ENCODE measurements around the gene NUP214.
"Not testable (repeated sequence)": the region's sequence is repeated elsewhere in the genome, so short reads cannot be mapped to it uniquely, and the experiment has no call there.

NUP214 gene

DNA sequence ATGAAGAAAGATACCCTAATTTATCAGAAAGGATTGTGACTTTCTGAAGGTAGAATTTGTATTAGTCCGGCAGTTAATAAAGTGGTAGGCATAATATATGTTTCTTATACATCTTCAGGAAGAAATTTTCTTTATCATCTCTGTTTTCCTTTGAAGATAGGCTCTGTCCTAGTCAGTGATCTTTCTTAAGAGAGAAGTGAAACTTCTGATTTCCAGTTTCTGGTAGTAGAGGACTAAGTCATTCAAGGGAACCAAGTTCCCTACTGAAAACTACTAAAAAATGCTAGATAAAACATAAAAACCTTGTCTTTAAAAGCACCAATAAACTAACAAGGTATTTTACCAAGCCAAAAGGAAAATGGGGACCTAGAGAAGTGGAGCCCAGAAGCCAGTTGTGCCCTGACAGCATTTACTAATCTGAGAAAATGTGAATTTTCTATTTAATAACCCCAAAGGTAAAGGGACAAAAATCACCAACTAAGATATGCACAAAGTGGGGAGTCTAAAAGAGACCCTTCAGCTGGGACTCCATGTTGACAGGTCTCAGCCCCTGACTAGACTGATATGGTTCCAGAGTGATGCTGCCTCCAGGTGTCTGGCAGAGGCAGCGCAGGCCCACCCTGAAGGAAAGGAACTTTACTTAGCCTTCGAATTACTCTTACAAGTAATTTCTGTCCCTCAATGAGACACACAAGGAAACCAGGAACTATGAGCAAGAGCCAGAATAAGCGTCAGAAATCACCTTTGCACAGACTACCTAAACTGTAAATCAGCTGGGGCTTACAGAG lies 78.2 kb downstream of the NUP214 start:
- DNase-seq: no peak

DNA sequence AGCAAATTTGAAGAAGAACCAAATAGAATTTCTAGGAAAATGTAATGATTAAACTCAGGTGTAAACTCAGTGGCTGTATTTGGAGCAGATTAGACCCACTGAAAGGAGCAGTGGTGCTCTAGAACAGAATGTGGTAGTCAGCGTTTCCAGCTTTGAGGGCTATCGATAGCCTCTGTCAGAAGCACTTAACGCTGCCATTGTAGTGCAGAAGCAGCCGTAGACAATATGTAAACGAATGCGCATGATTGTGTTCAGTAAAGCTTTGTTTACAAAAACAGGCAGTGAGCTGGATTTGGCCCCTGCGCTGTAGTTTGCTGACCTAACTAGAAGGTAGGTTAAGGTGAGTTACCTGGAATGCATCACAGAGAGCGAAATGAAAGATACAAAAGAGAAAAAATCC lies 78.9 kb downstream of the NUP214 start:
- no peak for DNase-seq

DNA sequence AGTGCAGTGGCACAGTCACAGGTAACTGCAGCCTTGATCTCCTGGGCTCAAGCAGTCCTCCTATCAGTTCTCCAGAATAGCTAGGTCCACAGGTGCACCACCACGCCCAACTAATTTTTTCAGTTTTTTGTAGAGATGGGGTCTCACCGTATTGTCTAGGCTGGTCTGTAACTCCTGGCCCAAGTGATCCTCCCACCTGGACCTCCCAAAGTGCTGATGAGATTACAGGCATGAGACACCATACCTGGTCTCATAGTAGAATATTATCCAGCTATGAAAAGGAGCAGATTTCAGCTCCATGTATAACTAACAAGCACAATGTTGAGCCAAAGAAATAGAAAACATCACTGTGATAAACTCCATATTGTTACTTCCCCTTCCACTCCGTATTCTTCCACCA lies 81.1 kb downstream of the NUP214 start:
- no peak for DNase-seq

DNA sequence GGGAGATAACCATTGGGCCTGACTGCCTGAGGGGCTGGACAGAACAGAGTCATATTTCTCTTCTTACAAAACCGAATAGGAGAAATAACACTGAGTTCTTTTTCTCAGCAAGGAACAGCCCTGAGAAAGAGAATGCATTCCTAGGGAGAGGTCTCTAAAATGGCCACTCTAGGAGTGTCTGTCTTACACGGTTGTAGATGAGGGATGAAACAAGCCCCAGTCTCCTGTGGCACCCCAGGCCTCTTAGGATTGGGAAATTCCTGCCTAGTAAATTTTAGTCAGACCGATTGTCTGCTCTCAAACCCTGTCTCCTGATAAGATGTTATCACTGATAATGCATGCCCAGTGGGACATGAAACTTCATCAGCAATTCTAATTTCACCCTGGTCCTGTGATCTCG lies 86.5 kb downstream of the NUP214 start:
- not testable (repeated sequence) for DNase-seq

GRCh38 chr9:131214286-131214856 lies 89.0 kb downstream of the NUP214 start:
- DNase-seq: no peak

DNA sequence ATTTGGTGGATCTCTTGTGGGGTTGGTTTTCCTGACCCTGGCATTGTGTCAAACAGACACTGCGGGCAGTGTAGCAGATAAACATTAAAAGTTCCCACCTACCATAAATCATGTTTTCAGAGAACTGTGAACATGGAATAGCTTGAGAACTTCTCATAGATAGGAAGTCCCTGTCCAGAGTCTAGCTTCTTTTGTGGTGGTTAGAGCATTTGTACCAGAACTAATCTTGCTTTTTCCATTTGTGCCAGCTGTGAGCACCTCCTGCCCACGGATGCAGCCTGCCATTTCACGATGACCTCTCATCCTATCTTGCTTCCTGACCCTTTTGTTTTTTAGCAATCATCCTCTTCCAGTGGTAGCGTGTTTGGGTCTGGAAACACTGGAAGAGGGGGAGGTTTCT lies 89.5 kb downstream of the NUP214 start:
- DNase-seq: no peak

DNA sequence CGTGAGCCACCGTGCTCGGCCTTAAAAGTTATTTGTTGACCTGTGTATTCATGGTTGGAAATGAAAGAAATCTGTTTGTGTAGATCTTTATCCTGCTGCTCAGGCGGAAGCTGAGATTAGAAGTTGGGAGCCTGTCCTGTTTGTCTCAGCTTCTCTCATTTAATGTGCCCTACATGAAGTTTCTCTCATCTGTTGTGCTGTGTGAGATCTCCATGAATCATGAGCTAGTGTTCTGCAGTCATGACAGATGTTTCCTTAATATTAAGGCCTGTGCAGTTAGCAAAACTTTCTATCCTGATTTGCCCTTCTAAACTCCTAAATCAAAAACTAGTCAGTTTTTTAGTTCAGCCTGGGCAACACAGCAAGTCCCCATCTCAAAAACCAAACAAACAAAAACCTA lies 91.4 kb downstream of the NUP214 start:
- DNase-seq: no peak

GRCh38 chr9:131217331-131218031 lies 92.1 kb downstream of the NUP214 start:
- no peak for DNase-seq

DNA sequence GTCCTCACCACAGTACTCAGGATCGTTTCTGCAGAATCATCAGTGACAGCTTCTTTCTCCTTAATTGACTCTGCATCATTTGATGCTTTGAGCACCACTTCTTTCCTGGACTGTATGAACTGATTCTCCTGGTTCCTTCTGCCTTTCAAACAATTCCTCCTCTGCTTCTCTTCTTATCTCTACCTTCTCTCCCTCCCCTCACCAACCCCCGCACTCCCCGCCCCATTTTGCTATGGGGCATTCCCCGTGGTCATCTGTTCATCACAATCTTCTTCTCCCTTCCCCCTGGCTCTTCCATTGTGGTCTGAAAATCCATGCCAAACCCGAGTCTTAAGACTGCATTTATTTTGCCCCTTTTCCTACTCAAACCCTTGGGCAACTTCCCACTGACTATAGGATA lies 93.0 kb downstream of the NUP214 start:
- DNase-seq: no peak

DNA sequence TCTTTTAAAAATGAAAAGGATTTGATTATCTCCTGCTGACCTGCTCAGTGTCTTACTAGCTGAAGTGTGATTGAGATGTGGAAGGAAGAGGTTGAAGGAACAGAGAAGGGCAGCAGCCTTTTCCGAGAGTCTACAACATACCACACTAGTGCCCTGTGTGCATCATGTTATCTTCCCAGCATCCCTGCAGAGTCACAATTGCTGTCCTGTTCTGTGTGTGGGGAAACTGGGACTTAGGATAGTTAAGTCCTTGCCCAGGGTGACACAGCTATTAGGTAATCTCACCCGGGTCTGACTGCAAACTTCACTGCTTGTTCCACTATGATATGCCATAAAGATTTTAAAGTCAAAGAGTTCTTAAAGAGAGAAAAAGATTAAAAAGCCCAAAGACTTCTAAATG lies 95.1 kb downstream of the NUP214 start:
- no peak for DNase-seq

DNA sequence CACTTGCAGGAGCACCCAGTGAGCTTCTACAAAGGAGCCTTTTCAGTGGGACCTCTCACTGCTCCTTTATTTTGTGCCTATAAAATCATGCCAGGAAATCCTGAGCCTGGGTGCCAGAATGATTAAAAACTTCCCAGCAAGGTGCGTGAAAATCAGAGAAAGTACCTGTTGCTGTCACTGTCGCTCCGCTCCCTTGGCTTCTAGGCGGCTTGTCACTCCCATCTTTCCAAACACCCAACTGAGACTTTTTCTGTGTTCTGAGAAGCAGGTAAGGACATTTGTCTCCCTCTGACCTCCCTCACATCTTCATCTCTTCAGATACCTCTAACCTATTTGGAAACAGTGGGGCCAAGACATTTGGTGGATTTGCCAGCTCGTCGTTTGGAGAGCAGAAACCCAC lies 97.1 kb downstream of the NUP214 start:
- no peak for DNase-seq

GRCh38 chr9:131226226-131226625 lies 100.8 kb downstream of the NUP214 start:
- DNase-seq: no peak

DNA sequence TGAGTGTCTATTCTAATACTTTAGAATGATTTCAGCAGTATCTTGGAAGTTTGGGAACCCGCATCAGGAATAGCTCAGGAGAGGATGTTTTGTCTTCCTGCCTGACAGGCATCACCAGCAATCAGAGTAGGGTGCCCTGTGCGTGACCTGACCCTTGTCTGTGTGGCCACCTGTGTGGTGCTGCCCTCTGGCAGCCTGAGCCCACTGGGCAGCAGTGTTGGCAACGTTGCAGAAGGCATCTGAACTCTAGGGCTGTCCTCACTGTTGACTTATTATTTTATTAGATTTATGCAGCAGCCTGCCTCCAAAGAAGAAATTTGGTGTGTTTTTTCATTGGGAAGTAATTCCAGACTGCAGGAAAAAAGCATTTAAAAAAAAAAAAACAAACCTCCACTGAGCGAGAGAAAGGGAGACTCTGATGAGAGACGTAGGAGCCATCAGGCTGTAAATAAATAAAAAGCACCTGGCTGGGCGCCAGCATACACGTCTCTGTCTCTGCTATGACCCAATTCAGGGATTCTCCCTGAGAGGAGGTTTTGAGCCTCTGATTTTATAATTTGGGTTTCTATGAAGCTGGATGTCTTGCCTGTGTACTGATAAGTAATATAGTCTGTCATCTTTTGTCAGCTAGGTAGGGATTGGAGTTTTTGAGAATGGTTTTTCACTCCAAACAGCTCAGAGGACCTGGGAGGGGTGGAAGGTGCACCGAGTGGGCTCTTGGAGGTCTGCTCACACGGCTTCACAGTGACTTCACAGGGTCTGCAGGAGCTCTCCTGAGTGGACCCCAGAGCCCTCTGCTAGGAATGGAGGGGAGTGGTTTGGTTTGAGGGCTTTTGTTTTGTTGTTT lies 101.9 kb downstream of the NUP214 start:
- DNase-seq: no peak

DNA sequence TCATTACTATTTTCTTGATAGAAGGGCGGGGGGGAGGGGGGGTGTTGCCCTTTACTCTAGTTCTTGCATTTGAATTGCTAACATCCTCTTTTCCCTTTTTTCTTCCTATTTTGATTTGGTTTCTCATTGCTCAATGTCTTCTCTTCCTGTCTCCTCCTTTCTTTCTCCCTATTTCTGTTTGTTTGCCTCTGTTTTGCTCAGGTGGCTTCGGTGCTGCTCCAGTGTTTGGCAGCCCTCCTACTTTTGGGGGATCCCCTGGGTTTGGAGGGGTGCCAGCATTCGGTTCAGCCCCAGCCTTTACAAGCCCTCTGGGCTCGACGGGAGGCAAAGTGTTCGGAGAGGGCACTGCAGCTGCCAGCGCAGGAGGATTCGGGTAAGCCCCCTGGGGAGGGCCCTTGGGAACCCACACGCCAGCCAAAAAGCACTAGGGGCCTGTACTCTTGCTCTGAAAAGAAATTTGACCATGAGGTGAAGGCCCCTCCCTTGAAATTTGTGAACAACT lies 102.6 kb downstream of the NUP214 start:
- no peak for DNase-seq

- DNase-seq: no peak
Measured at GRCh38 chr9:131228988-131229387, 103.6 kb downstream of the NUP214 start.

DNA sequence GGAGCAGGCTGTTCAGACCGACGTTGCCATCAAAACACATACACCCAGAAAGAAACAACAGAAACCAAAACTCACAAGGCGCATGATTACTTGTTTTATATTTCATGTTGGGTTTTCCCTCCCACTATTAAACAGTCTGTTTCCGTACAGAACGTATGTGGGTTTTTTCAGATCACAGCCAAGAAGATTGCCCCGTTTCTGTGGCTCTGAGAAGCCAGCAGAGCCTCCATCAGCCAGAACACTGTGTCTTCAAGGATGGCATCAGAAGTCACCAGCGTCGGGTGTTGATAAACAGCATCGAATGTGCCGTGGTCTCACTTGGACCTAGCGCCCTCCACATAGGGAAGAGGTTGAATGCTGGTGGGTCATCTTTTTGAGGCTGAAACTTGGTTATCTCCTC lies 108.2 kb downstream of the NUP214 start:
- DNase-seq: no peak

GRCh38 chr9:131233995-131234394 lies 108.6 kb downstream of the NUP214 start:
- DNase-seq: no peak

GRCh38 chr9:131234799-131235479 lies 109.6 kb downstream of the NUP214 start:
- DNase-seq: no peak

DNA sequence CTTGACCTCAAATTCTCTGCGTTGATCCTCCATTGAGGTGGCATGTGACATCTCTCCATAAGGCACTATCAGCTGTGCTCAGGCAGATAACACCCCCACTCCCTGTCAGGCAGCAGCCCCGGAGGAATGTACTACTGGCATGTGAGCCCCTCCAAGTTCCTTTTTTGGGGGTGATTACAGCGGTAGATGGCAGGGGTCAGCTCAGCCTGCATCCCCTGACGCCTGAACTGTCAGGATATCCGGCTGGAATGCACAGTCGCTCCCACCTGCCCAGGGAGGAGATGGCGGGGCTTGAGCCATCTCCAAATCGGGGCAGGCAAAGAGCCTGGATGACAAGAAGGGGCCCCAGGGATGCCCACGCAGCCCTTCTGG lies 110.1 kb downstream of the NUP214 start:
- DNase-seq: no peak

- no peak for DNase-seq
Measured at GRCh38 chr9:131236161-131236560, 110.8 kb downstream of the NUP214 start.

GRCh38 chr9:131236761-131237160 lies 111.4 kb downstream of the NUP214 start:
- no peak for DNase-seq

DNA sequence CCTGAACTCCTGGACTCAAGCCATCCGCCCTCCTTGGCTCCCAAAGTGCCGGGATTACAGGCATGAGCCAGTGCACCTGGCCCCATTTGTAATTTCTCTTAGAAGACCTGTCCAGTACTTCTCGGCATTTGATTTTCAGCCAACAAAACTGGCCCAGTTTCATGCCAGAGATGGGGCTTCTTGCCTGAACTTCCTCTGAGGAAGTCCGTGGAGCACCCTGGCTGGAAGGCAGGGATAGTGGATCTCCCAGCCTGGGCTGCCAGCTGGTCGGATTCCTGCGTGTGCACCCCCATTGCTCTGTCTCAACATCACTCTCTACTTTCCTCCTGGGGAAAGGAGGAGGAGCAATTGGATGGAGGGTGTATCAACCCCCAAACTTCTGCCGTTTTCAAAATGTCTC lies 111.9 kb downstream of the NUP214 start:
- DNase-seq: no peak

Data from EL (cell line).